Keratinocyte (primary cell): ENCODE results near the gene CHMP4B.

Source experiments
- EZH2 ChIP-seq: IDR thresholded peaks from one replicate; pipeline ENCODE4 v1.6.1; 2012; ENCODE audit warnings: inconsistent platforms, mild to moderate bottlenecking, low read length, moderate library complexity
- TF ChIP-seq, protein P1 (sequence below), 3 experiments: IDR thresholded peaks in 1 of 3; conservative IDR thresholded peaks in 1 of 3; optimal IDR thresholded peaks in 1 of 3; 2 replicates in 2 of 3; 3 replicates in 1 of 3; pipeline versions ENCODE3 to v1.5.1; 2011; ENCODE audit warnings: low read length in 3 of 3, mild to moderate bottlenecking in 3 of 3, moderate library complexity in 2 of 3, control low read depth in 1 of 3, inconsistent platforms in 1 of 3; ENCODE audit not compliant: insufficient read depth in 2 of 3; ENCODE audit errors: extremely low read depth in 1 of 3

DNA sequence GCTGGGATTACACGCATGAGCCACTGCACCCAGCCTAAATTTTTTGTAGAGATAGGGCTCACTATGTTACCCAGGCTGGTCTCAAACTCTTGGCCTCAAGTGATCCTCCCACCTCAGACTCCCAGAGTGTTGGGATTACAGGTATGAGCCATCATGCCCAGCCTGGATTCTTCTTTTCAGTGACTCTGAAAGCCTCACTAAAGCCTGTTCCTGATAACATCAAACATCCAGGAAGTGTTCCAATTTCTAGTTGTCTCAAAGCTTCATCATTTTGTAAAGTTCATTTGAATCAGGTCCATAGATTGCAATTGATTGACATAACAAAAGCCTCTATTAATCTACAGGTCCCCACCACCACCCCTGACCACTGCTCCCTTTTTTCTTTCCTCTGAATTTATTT is 29.2 kb upstream of the CHMP4B start:
- TF ChIP-seq, protein P1, sequence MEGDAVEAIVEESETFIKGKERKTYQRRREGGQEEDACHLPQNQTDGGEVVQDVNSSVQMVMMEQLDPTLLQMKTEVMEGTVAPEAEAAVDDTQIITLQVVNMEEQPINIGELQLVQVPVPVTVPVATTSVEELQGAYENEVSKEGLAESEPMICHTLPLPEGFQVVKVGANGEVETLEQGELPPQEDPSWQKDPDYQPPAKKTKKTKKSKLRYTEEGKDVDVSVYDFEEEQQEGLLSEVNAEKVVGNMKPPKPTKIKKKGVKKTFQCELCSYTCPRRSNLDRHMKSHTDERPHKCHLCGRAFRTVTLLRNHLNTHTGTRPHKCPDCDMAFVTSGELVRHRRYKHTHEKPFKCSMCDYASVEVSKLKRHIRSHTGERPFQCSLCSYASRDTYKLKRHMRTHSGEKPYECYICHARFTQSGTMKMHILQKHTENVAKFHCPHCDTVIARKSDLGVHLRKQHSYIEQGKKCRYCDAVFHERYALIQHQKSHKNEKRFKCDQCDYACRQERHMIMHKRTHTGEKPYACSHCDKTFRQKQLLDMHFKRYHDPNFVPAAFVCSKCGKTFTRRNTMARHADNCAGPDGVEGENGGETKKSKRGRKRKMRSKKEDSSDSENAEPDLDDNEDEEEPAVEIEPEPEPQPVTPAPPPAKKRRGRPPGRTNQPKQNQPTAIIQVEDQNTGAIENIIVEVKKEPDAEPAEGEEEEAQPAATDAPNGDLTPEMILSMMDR (optimal IDR thresholded peaks at IDR 0.05 in 1 of 3, IDR thresholded peaks at IDR 0.05 in 1 of 3, conservative IDR thresholded peaks at IDR 0.05 in 1 of 3; ENCODE audit: extremely low read depth in 1 of 3, insufficient read depth in 2 of 3, low read length in 3 of 3): no peak
- TF ChIP-seq EZH2: no peak
